NCI-H82 treated with DMSO at 0.1 percent for 48 hours (cell line): ENCODE data around the gene HNF1A.

Source experiments
- DNase-seq: peaks from one replicate; lab custom pipeline; 2025; ENCODE audit not compliant: unreplicated experiment; lab: John Stamatoyannopoulos, UW

The HNF1A gene

GRCh38 chr12:121009741-121010140 lies 31.4 kb downstream of the HNF1A start:
- no peak for DNase-seq

- no peak for DNase-seq
These were observed 32.5 kb downstream of the HNF1A start for GRCh38 chr12:121010860-121011259.

- DNase-seq: no peak
These were observed 33.5 kb downstream of the HNF1A start for GRCh38 chr12:121011820-121012219.

- no peak for DNase-seq
These were observed 35.4 kb downstream of the HNF1A start for GRCh38 chr12:121013715-121014114.

GRCh38 chr12:121015825-121016766 lies 37.8 kb downstream of the HNF1A start, which contains the start of gene C12orf43:
Gene C12orf43, minus strand, starts transcription at chr12:121016487. Its CDS starts 13 bp downstream, at chr12:121016474.
- DNase-seq: peak; percentile 73

GRCh38 chr12:121017966-121018491 lies 39.7 kb downstream of the HNF1A start:
- no peak for DNase-seq

GRCh38 chr12:121018860-121019617 lies 40.7 kb downstream of the HNF1A start:
- no peak for DNase-seq

- no peak for DNase-seq
These were observed 43.4 kb downstream of the HNF1A start for GRCh38 chr12:121021754-121022153.

- no peak for DNase-seq
These were observed 44.4 kb downstream of the HNF1A start for GRCh38 chr12:121022713-121023112.

GRCh38 chr12:121023799-121024198 lies 45.5 kb downstream of the HNF1A start:
- DNase-seq: no peak

GRCh38 chr12:121025442-121026226 lies 47.3 kb downstream of the HNF1A start:
- no peak for DNase-seq

GRCh38 chr12:121026274-121027045 lies 48.1 kb downstream of the HNF1A start:
- no peak for DNase-seq

- DNase-seq: no peak
These were observed 52.4 kb downstream of the HNF1A start for GRCh38 chr12:121030576-121031212.

GRCh38 chr12:121033625-121034349 lies 55.4 kb downstream of the HNF1A start:
- DNase-seq: no peak

- no peak for DNase-seq
These were observed 56.4 kb downstream of the HNF1A start for GRCh38 chr12:121034616-121035305.

GRCh38 chr12:121036810-121037326 lies 58.5 kb downstream of the HNF1A start:
- DNase-seq: no peak

GRCh38 chr12:121038861-121039668 lies 60.7 kb downstream of the HNF1A start, which contains the start of gene OASL:
Gene OASL, minus strand, starts transcription at chr12:121039246. Its CDS starts 275 bp downstream, at chr12:121038971.
- DNase-seq: no peak
